ENCODE data around the gene PDK1.

The PDK1 gene

DNA sequence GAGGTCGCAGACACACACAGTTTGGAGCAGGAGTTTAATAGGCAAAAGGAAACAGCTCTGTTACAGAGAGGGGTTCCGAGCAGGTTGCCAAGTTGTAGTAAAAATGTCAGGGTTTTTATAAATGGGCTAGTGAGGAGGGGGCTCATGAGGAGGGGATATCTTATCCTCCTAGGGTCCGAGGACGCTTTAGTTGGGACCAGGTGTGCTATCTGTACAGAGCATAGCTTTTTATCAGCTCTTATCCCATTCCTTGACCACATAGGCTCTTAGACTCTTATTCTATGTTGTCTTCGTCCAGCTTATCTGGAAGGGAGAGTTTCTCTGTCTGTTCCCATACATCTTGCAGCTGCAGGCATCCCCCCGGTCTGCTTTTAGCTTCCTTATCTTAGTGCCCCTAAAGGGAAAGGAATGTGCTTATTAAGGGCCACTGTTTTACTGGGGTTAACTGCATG, 44.7 kb downstream of the PDK1 start:
- FAIRE-seq: no peak

GRCh38 chr2:172606285-172606684, 50.4 kb downstream of the PDK1 start:
- FAIRE-seq: no peak

DNA sequence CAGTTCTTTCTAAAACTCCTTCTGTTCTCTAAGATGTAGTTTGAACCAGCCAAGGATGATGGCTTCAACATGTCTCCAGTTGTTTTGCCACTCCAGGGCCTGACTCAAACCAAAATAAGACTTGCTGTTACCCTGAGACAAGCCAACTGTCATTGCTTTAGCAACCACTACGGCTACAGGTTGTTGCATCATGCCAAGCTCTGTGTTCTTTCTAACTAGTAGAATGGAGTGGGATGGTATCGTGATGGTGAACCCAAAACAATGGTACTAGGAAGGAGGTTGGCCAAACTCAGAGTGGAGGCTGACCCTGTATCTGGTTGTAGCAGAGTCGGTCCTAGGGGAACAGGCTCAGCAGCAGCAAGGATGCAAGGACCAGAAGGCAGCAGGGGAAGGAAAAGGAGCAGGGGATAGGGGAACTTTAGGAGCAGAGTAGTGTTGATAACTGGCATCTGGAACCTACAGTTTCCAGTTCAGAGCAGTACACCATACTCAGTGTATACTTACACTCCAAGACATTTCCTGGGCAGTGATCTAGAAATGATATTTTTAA, 51.6 kb downstream of the PDK1 start:
- no peak for FAIRE-seq

- FAIRE-seq: no peak
Measured at GRCh38 chr2:172609488-172609887, 53.6 kb downstream of the PDK1 start.

GRCh38 chr2:172612051-172612450, 56.2 kb downstream of the PDK1 start:
- FAIRE-seq: no peak

DNA sequence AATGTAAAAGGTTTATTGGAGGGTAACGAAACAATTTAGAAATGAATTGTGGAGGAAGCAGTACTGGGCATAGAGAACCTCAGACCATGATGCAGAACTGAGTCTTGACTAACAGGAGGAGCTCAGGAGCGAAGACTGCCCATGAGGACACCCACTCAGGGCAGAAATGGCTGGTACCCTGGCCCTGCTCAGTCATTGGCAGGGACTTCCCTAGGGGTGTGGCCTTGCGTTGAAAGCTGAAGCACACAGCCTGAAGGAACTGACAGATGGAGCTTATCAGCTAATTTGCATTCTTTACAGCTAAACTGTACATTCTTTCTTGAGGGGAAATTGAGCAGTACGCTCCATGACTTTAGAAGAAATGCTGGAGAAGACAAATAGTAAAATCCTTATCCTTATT, 57.1 kb downstream of the PDK1 start:
- FAIRE-seq: no peak

GRCh38 chr2:172613615-172614231, 57.8 kb downstream of the PDK1 start:
- FAIRE-seq: no peak

GRCh38 chr2:172614932-172615331, 59.0 kb downstream of the PDK1 start:
- FAIRE-seq: no peak

DNA sequence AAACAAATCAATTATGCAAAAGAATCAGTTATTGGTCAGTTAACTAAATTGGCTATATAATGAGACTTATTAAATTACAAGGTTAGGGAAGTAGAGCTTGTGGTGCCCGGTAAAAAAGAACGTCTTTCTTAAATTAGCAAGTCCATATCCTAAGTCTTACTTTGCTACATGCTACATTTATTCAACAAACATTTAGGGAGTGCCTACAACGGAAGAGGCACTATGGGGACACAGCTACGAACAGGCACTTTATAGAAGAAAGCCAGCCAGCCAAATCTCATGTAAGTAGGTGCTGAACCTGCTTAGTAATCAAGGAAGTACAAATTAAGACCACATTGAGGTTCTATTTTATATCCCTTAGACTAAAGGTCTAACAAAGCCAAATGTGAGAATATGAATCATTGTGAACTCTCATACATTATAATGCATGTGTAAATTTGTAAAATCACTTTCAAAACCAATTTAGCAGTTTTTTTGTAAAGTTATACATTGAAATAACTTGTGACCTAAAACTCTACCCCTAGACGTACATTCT, 59.9 kb downstream of the PDK1 start:
- FAIRE-seq: no peak

- no peak for FAIRE-seq
Measured at GRCh38 chr2:172617115-172617514, 61.2 kb downstream of the PDK1 start.

GRCh38 chr2:172623249-172623965, 67.5 kb downstream of the PDK1 start:
- FAIRE-seq: no peak

DNA sequence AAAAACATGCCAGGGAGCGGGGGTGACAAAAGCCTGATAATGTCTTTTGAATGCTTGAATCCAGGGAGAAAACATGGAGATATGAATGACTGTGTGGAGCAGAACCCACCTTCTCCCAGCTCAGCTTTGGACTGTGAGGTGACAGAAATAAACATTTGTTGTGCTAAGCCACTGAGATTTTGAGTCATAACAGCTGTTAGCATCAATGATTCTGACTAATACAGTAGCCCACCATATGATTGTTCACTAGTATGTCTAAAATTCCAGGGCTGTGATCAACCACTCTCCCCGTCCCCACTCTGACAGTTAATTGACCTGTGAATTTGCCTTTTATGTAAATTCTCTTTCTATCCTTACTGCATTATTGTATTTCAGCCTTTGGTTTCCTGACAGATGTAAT, 69.1 kb downstream of the PDK1 start:
- FAIRE-seq: no peak

DNA sequence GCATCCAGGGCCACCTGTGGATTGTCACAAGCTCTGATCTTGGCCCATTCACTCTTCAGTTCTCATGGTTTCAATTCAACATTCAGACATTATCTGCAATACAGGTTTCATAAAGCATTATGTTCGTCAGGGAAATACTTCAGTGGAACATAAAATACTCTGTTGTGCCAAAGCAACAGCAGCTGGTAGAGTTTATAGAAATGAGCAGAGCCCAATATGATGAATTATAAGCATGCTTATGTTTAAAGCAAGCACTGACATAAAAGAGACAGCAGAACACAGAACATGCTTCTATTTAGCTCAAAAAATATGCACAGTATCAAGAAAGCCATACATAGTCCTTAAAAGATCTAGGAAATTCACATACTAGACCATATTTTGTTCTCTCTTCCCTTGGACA, 71.3 kb downstream of the PDK1 start:
- no peak for FAIRE-seq

DNA sequence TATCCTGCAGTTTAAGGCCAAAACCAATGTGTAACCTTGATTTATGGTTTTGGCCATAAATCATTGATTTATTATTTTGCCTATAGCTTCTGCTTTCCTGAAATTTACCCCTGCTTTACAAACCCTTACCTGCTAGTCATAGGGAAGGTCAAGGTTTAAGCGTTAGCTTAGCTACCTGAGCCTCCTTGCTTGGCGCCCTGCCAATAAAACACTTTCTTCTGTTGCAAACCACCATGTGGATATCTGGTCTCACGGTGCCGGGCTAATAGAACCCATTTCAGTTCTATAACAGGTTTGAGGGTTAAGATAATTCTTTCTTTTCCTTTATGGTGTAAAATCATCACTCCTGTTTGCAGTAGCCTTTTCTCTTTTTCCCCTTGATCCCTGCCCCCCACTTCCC, 72.2 kb downstream of the PDK1 start:
- no peak for FAIRE-seq

- FAIRE-seq: no peak
Measured at GRCh38 chr2:172629586-172629985, 73.7 kb downstream of the PDK1 start.

DNA sequence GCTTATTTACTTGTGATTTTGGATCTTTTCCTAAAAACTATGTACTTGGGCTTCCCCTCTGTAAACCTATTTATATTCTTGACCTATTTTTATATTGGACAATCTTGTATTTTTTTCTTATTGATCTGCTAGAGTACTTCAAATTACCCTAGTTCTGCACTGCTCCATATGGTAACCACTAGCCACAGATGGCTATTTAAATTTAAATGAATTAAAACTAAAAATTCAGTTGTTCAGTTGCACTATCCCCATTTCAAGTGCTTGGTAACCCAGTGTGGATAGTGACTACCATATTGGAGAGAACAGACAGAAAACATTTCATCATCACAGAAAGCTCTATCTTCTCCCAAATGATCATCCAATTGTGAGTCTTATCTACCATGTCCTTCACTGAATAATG, 74.3 kb downstream of the PDK1 start:
- FAIRE-seq: no peak

DNA sequence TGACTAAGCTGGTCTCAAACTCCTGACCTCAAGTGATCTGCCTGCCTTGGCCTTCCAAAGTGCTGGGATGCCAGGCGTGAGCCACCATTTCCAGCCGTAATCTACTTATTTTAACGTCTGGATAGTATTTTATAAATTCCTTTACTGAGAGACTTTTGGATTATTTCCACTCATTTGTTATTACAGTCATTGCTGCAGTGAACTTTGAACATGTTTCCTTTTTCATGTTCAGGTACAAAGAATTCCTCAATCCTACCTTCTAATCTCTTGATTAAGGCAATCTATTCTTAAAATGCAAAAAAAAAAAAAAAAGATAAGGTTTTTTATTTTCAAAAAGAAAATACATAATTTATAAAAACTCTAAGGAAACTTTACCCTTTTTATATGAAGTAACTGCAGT, 78.6 kb downstream of the PDK1 start:
- FAIRE-seq: no peak

DNA sequence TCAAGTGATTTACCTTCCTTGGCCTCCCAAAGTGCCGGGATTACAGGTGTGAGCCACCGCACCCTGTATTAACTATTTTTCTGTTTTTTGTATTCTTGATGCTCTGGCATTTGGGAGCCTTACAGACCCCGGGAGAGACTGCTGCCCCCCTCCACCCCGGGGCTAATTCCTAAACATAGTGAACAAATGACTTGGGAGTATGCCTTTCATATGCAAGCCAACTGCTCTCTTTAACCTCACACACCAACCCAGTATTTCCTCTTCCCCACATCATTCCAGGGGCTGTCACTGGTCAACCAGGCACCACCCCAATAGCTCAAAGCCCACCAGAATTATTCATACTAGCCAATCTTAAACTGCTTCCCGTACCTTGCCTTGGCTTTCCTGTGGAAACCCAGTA, 79.7 kb downstream of the PDK1 start:
- FAIRE-seq: no peak

- FAIRE-seq: no peak
Measured at GRCh38 chr2:172639256-172639655, 83.4 kb downstream of the PDK1 start.

- FAIRE-seq: no peak
Measured at GRCh38 chr2:172639823-172640222, 83.9 kb downstream of the PDK1 start.

GRCh38 chr2:172640389-172640788, 84.5 kb downstream of the PDK1 start:
- FAIRE-seq: no peak

DNA sequence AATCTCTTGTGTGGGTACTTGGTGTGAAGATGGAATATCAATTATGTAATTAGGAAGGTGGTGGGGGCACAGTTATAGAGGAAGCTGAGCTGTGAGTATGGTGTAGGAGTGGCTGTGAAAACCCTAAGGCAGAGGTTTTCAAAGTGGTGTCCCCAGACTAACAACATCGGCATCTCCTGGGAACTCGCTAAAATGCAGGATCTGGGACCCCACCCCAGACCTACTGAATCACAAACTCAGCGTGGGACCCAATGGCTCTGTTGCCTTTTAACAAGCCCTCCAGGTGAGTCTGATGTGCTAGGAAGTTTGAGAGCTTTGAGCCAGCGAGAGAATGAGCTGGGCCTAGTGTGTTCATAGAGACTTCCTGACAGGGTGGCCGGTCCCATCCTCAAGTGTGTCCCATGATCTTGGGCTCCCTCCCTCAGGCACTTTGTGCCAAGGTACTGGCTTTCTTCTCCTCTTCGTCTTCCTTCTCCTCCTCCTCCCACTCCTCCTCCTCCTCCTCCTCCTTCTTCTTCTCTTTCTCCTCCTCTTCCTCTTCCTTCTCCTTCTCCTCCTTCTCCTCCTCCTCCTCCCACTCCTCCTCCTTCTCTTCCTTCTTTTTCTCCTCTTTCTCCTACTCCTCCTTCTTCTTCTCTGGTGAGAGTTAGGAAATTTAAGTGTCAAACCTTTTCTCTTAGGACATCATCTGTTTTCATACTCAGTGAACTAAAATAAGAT, 86.6 kb downstream of the PDK1 start:
- FAIRE-seq: no peak

GRCh38 chr2:172643142-172643541, 87.3 kb downstream of the PDK1 start:
- no peak for FAIRE-seq

DNA sequence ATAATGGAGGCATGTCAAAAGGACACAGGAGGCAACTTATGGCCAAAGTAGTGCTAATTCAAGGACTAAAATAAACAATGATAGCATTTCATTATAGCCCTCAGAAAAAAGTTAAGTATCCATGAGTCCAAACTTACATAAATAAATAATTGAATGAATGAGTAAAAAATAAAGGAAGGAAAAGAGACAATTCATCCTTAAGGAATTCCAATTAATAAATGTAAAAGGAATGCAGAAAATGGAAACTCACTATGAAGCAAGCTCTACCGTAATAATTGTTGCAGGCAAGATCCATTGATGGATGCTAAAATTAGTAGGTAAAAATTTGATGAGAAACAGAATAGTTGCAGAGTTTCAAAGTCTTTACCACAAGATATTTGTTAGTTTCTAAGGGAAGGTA, 91.5 kb downstream of the PDK1 start:
- FAIRE-seq: no peak
